GM12874 (cell line): ENCODE data around the gene COX5A.

Experiments
- TF ChIP-seq, protein P1 (sequence below): IDR thresholded peaks from 2 replicates; pipeline ENCODE4 v1.5.1; 2011; ENCODE audit warnings: low read depth, mild to moderate bottlenecking, control low read depth, low read length, moderate library complexity; ENCODE audit not compliant: insufficient read depth

The COX5A gene

GRCh38 chr15:74955017-74955416 is 17.1 kb upstream of the COX5A start:
- TF ChIP-seq, protein P1, sequence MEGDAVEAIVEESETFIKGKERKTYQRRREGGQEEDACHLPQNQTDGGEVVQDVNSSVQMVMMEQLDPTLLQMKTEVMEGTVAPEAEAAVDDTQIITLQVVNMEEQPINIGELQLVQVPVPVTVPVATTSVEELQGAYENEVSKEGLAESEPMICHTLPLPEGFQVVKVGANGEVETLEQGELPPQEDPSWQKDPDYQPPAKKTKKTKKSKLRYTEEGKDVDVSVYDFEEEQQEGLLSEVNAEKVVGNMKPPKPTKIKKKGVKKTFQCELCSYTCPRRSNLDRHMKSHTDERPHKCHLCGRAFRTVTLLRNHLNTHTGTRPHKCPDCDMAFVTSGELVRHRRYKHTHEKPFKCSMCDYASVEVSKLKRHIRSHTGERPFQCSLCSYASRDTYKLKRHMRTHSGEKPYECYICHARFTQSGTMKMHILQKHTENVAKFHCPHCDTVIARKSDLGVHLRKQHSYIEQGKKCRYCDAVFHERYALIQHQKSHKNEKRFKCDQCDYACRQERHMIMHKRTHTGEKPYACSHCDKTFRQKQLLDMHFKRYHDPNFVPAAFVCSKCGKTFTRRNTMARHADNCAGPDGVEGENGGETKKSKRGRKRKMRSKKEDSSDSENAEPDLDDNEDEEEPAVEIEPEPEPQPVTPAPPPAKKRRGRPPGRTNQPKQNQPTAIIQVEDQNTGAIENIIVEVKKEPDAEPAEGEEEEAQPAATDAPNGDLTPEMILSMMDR = no peak

DNA sequence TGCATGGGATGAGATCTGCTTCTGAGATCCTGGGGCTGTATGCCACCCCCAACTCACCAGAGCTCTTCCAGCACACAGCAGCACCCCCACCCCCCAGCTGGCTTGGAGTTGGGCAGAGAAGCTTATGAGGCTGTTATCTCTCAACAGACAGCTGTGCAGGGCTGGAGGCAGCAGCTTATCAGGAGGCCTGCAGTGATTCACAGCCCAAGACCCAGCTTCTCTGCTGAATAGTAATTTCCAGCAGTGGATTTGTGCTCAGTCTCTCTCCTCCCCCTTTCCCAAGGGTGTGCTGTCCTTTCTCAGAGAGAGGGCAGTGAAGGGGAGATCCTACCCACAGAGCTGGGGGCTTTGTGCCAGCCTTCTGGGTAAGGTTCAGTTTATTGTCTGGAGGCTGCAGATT is 16.6 kb upstream of the COX5A start:
- TF ChIP-seq, protein P1 = no peak

GRCh38 chr15:74951006-74951405 is 13.1 kb upstream of the COX5A start:
- TF ChIP-seq, protein P1 = no peak

- TF ChIP-seq, protein P1 = peak; percentile 99
Observed at GRCh38 chr15:74950078-74950908, 12.4 kb upstream of the COX5A start.

DNA sequence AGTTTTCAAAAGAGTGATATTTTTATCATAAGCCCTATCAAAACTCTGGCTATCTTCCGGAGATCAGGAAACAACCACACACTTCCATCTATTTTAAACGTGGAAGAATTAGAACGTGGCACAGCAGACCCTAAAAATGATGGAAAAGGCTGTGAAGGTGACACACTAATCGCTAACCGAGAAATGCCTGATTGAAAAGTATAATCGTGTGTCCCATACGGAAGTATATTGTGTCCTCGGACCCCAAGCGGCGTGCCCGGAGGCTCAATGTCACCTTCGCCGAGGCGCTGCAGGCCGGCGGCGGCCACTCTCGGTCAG is 642 bp downstream of the COX5A start:
- TF ChIP-seq, protein P1 = 0 out of 2 replicates have a peak, but pooled peaks have one; percentile 2

DNA sequence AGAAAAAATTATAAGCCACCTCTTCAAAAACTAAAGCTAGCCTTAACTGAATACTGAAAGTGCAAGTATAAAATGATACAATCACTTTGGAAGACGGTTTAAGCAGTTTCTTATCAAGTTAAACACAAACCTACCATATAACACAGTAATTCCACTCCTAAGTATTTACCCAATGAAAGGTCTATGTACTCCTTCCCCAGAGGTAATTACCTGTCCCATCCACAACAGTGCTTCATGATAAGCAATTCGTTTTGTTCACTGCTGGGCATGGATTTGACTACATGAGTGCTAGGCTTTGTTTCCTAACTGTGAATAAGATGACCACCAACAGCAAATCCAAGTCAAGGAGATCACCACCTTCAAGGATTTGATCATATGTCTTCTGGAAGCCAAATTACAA is 4.3 kb downstream of the COX5A start:
- TF ChIP-seq, protein P1 = no peak

DNA sequence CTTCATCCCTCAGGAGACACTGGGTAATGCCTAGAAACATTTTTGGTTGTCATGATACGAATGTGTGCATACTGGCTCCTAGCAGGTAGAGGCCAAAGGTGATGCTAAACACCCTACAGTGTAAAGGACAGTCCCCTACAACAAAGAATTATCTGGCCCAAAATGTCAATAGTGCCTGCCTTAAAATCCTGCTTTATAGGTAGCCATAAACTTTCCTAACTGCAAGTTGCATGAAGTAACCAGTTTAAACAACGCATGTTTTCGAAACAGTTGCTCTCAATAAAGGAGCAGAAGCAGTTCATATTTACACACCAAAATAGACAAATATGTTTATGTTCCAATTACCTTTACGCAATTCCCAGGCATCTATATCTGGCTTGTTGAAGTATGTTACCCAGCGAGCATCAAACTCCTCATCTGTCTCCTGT is 9.1 kb downstream of the COX5A start:
- TF ChIP-seq, protein P1 = no peak

DNA sequence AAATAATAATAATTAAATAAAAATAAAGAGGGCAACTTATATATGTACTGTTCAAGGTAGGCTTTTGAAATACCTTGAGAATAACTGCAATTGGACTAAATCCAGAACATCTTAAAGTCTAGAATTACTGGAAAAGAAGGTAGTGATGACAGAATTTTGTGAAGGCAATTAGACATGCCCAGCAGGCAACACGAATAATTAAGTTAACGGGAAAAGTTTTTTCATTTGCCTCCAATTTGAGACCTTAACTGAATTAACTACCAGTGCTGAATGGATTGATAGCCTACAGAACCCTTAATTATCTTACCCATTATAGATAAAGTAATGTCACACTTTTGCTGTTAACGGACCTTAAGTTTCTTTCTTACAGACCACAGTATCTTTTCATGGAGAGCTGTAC is 13.3 kb downstream of the COX5A start:
- TF ChIP-seq, protein P1 = no peak
